Measurements from ENCODE around the gene EXT2.

Gene EXT2

DNA sequence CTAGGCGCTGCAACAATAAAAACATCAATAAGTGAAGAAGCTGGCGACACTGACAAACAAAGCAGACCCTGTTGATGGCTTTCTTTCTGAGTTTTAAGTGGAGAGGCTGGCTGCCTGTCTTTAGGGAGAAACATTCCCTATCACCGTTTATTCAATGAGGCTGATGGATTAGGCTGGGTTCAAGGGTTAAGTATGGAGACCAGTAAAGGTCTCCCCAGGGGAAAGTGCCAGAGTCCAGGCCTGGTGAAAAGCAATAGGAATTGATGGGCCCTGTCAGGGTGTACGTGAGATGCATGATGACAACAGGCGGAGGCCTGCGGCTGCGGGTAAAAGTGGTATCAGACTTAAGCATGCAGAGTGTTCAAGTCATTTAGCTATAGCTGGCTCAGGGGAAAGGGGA is 111.8 kb downstream of the EXT2 start:
- DNase-seq, result peak in 1 of 3 experiments; percentile 79

DNA sequence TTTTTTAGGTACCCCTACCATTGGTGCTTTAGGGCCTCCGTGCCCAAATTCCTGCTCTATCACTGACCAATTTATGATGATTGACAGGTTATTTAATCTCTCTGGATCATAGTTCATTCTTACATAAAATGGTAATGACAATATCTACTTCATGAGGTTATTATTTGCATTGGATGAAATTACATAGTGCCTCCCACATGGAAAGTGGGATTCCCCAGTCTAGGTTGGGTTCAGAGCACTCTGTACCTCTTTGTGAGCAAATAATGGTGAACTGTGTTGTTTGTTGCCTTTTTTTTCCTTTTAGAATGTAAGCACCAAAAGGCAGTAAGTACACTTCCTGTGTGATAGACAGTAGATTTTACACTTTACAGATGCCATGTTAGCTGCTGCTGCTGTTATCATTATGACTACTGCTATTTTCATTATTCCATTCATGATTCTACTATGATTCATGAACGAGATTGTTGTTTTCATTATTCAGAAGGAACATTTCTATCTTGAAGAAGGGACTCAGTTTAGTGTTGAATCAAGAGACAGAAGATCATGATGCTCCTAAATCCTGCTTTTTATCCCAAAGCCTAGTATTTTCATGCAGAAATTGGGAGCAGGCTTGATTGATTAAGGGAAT is 113.6 kb downstream of the EXT2 start:
- no peak for DNase-seq

- no peak for DNase-seq
Measured at GRCh38 chr11:44212128-44212527, 116.7 kb downstream of the EXT2 start.

DNA sequence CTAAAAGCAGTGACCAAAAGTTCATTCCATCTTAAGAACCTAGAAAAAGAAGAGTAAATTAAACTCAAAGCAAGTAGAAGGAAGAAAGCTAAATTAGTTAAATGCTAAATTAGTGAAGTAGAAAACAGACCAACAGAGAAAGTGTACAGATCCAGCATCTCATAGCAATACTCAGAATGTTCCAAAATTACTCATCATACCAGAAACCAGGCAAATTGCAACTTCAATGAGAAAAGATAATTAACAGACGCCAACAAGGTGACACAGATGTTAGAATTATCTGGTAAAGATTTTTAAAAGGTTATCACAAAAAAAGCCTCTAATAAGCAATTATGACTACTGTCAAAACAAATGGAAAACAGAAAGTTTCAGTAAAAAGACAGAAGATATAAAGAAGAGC is 117.7 kb downstream of the EXT2 start:
- DNase-seq, result no peak

DNA sequence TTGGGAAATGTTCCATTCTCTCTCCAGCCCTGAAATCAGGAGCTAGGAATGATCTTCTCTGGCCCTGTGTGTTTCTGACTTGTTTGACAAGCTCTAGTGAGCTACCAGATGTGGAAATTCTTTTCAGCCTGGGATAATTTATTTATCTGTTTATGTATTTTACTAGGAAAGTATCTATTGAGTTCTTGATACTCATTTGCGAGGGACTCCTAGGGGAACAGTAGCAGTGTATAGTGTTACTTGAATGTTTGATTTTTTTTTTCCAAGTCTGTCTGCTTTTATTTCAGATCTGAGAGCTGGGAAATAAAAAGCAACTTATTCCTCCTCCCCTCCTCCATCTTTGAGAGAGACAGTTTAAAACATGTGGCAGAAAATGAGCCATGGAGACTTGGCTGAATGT is 122.0 kb downstream of the EXT2 start:
- no peak for DNase-seq

DNA sequence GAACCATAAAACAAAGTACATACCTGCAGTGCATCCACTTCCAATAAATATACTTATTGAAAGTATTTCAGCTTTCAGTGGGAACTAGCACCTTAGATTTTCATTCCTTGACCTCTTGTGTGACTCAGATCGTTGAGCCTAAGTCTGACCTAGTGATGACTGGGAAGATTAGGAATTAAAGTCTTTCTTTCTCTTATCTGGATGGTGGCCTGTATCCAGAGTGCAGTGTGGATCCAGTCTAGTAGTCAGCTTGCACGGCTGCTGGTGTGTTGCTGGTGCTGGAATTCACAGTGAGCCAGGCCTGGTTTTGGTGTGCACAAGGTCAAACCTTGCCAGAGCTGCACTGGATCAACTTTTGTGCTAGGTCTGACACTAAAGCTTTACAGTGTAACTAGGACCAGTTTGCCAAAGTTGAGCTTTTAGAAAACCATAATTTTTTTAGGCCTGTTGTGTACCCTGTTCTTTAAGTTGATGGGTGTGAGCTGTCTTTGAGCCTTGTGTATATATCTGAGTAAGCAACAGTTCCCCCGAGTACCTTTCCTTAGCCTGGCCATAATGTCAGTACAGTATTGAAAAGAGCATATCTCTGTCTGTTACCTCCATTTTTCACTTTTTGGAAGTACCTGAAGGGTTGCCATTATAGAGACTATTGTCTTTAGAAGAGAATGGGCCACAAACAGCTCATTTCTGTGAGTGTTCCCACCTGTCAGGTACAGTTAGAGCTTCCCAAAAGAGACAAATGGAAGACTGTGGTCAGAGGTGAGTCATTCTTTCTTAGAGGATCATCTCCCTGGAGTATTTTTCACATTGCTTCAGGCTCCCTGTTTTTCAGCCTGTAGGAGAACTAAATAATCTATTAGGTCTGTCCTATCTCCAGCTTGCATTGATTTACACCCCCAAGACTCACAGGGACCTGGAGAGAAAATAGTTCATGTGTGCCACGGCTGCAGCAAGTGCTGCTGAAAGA is 124.6 kb downstream of the EXT2 start:
- DNase-seq, result peak in 1 of 3 experiments; percentile 0

DNA sequence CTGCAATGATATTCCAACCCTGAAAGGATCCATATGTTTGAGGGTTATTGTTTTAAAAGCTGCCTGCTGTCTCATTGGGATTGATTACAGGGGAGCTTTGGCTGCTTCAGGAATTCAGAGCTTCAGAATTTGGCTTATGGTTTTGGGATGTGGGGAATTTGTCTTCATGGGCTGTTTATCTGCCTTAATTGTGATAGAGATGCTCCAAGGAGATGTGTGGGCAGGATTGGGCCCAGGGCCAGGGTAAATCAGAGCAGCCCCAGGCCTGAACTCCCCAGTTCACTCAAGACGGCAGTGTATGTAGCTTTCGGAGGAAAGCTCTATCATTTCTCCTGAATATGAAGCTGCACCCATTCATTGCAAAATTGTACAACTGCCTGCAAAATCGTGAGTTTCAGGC is 126.0 kb downstream of the EXT2 start:
- no peak for DNase-seq

GRCh38 chr11:44221992-44222391 is 126.5 kb downstream of the EXT2 start:
- DNase-seq, result no peak

DNA sequence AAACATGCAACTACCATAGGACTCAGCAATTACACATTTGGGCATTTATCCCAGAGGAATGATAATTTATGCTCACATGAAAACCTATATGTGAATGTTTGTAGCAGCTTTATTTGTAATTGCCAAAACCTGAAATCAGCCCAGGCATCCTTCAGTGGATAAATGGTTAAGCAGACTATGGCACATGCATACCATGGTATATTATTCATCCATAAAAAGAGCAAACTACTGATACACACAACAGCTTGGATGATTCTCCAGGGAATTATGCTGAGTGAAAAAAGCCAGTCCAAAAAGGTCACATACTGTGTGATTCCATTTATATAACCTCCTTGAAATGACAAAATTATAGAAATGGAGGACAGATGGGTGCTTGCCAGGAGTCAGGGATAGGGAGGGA is 127.8 kb downstream of the EXT2 start:
- DNase-seq, result no peak

DNA sequence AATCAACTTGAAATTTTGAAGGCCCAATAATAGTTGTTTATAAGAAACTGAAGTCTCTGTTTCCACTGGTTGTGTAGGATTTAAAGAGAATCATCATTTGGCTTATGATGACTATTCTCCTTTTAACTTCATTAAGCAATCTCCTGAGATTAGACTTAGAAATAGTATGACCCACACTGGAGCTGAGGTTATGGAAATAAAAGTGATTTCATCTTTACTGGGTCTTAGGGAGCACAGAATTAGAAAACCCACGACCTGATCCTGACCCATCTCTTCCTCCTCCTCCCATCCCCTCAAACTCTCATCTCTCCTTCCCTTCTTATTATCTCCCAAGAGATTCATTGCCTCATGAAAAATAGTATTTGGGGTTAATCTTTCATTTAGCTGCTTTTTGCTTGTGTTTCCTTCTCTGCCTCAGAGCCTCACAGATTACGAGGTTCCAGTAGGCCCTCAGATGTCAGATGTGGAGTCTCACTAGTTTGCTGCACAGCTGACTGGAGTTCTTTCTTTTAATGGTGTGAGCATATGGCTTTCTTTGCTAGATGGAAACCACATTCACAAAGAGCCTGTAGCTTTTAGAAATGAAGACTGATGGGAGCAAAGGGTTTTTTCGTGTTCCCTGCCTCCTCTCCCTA is 129.5 kb downstream of the EXT2 start:
- no peak for DNase-seq

- DNase-seq, result no peak
Measured at GRCh38 chr11:44226490-44226889, 131.0 kb downstream of the EXT2 start.

GRCh38 chr11:44226945-44227344 is 131.5 kb downstream of the EXT2 start:
- DNase-seq, result no peak

DNA sequence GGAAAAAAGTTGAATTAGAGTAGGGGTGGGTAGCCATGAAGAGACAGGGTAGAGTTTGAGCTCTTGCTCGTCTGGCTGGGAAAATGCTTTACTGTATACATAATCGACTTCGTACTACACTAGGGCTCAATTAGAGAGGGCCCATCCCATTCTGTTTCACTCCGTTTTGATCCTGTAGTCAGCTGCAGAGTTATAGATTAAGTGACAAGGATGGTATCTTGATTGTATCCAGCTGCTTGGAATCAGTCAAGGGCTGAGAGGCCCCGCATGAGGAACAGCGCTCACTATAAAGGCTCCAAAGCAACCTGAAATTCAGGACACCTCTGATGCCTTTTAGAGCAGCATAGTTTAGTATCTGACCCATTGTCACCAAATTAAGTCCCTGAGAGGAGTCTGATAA is 132.9 kb downstream of the EXT2 start:
- DNase-seq, result no peak

GRCh38 chr11:44229098-44229497 is 133.6 kb downstream of the EXT2 start:
- DNase-seq, result no peak

- no peak for DNase-seq
Measured at GRCh38 chr11:44229624-44230023, 134.1 kb downstream of the EXT2 start.

DNA sequence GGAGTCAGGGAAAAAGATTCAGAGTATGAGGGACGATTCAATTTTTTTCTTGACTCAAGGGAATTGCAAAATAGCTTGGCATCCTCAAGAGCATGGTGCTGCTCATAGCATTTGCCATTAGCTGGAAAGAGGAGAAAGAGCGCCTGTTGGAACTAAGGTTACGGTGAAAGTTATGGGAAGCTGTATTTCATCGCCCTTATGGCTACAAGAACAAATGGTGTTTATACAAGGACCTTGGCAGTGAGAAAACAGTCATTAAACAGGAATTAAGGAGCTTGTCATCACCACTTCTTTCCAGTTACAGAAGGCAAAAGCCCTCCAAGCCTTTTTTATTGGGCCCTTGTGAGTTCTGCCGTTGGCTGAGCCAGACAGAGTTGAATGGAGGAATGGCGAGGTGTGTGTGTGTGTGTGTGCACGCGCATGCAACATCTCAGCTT is 140.3 kb downstream of the EXT2 start:
- DNase-seq, result no peak

DNA sequence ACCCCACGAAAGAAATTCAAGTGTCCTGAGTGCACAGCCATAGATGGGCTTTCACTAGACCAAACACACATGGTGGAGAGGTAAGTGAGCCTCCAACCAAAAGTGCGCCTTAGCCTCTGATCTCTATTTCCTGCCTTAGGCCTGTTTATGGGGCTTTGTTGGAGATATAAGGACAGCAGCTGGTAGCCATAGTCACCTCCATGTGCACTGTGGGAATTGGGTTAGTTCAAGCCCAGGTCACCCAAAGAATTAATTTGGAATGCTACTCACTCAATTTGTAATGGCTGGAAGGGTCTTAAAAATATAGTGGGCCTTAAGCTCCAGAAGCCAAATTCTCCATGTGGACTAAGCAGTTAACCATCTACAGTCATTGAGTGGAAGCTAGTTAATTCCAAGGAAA is 140.8 kb downstream of the EXT2 start:
- DNase-seq, result no peak

DNA sequence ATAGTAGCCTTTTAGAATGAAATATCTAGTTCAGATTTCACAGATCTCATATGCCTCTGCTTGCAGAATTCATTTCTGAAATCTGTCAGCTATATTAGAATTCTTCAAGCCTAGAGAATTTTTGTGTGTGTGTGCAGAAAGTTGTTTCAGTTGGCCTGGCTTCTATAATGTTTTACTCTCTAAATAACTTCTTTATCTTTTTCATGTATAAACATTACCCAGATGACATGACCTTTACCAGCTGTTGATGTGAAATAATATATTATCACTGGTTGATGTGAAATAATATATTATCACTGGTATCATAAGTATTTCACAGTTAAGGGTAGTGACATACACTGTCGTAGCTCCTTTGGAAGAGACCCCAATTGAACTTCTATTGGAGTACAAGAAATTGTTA is 141.7 kb downstream of the EXT2 start:
- DNase-seq, result no peak

GRCh38 chr11:44241851-44242250 is 146.4 kb downstream of the EXT2 start:
- no peak for DNase-seq

DNA sequence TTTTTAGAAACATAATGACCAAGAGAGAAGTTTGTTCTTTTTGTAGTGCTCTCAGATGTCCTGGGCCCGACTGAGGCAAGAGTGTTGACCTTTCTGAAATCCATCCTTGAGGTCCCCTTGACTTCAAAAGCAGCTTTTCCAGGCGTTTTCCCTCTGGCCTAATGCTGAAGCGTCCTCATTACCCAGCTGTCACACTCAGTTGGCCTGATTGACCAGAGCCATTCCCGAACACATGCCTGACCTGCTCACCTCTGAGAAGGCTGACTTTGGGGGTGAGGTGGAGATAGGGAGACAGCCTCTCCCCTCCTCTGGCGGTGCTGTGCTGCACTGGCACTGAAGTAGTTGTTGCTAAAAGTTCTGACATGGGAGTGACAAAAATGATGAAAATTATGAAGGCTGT is 147.6 kb downstream of the EXT2 start:
- no peak for DNase-seq

GRCh38 chr11:44243595-44244343 is 148.3 kb downstream of the EXT2 start:
- DNase-seq, result no peak

DNA sequence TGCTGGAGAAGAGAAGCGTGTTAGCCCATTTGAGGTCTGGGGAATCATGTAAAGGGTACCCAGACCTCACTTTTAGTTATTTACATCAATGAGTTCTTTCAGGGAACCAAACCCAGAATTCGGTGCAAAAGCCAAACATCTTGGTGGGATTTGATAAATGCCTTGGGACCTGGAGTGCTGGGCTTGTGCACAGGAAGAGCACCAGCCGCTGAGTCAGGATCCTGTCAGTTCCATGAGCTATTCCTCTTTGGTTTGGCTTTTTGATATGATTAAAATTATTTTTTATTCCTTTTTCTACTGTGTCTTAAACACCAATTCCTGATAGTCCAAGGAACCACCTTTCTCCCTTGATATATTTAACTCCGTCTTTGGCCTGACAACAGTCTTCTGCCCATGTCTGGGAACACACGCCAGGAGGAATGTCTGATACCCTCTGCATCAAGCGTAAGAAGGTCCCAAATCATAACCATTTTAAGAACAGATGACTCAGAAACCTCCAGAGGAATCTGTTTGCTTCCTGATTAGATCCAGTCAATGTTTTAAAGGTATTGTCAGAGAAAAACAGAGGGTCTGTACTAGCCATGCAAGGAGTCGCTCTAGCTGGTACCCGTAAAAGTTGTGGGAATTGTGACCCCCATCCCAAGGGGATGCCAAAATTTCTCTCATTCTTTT is 149.3 kb downstream of the EXT2 start:
- DNase-seq, result no peak

- no peak for DNase-seq
Measured at GRCh38 chr11:44246726-44247125, 151.2 kb downstream of the EXT2 start.
